Keratinocyte (primary cell): ENCODE results near the gene PMEPA1. TPM values are rescaled to one million over a fixed set of nuclear protein-coding genes. Genes with fewer than 3 reads are reported as not detected.

ENCODE experiments used
- DNase-seq: peaks from one replicate; pipeline ENCODE4 v3.0.0-alpha.2; 2011; ENCODE audit warnings: low read depth, missing footprints, low spot score
- FAIRE-seq: peaks from 2 replicates; lab custom pipeline; 2011; peaks lifted over from hg19 to GRCh38; lab: Jason Lieb, UNC
- H2AFZ ChIP-seq: 2 replicates; pipeline ENCODE4 v1.6.0; 2012; ENCODE audit warnings: low read length, control low read depth, inconsistent platforms; ENCODE audit not compliant: control insufficient read depth
- H3K27ac ChIP-seq: 2 replicates; pipeline ENCODE4 v1.5.1; 2011; ENCODE audit warnings: low read length; ENCODE audit not compliant: control insufficient read depth, insufficient read depth
- H3K27me3 ChIP-seq: 3 replicates; pipeline ENCODE4 v1.6.0; 2011; ENCODE audit warnings: low read length; ENCODE audit not compliant: control insufficient read depth, insufficient read depth; ENCODE audit errors: extremely low read depth
- H3K36me3 ChIP-seq, 2 experiments: 2 replicates in 1 of 2; 3 replicates in 1 of 2; pipeline ENCODE4 v1.5.1; 2011; ENCODE audit warnings: low read length in 2 of 2, mild to moderate bottlenecking in 1 of 2; ENCODE audit not compliant: control insufficient read depth in 2 of 2, insufficient read depth in 2 of 2; ENCODE audit errors: extremely low read depth in 1 of 2
- H3K4me1 ChIP-seq: 3 replicates; pipeline ENCODE4 v1.5.1; 2011; ENCODE audit warnings: low read length; ENCODE audit not compliant: control insufficient read depth, insufficient read depth; ENCODE audit errors: extremely low read depth
- H3K4me2 ChIP-seq: 3 replicates; pipeline ENCODE4 v1.6.0; 2011; ENCODE audit warnings: low read depth, low read length; ENCODE audit not compliant: control insufficient read depth, insufficient read depth; ENCODE audit errors: extremely low read depth
- H3K4me3 ChIP-seq, 3 experiments: fragments of 200-600 bp in 1 of 3; sonication (generic) in 1 of 3; 2 replicates in 2 of 3; 3 replicates in 1 of 3; pipeline ENCODE4 v1.5.1; 2011 to 2016; ENCODE audit warnings: low read length in 3 of 3, mild to moderate bottlenecking in 3 of 3, control low read depth in 2 of 3, inconsistent platforms in 1 of 3, low read depth in 1 of 3, mixed read lengths in 1 of 3, mixed run types in 1 of 3, moderate library complexity in 1 of 3; ENCODE audit not compliant: control insufficient read depth in 2 of 3, insufficient read depth in 2 of 3; ENCODE audit errors: extremely low read depth in 1 of 3
- H3K79me2 ChIP-seq: 2 replicates; pipeline ENCODE4 v1.6.0; 2012; ENCODE audit warnings: low read length; ENCODE audit not compliant: control insufficient read depth, insufficient read depth
- H3K9ac ChIP-seq: 3 replicates; pipeline ENCODE4 v1.6.0; 2011; ENCODE audit warnings: low read length; ENCODE audit not compliant: control insufficient read depth, insufficient read depth; ENCODE audit errors: extremely low read depth
- H3K9me1 ChIP-seq: 3 replicates; pipeline ENCODE4 v1.6.0; 2011; ENCODE audit warnings: low read length; ENCODE audit not compliant: control insufficient read depth, insufficient read depth; ENCODE audit errors: extremely low read depth
- H3K9me3 ChIP-seq: 2 replicates; pipeline ENCODE4 v1.5.1; 2012; ENCODE audit warnings: low read depth, low read length; ENCODE audit not compliant: control insufficient read depth
- H4K20me1 ChIP-seq: 3 replicates; pipeline ENCODE4 v1.6.0; 2011; ENCODE audit warnings: low read length; ENCODE audit not compliant: control insufficient read depth, insufficient read depth; ENCODE audit errors: extremely low read depth
- CTCF ChIP-seq, 3 experiments: IDR thresholded peaks in 1 of 3; conservative IDR thresholded peaks in 1 of 3; optimal IDR thresholded peaks in 1 of 3; 2 replicates in 2 of 3; 3 replicates in 1 of 3; pipeline versions ENCODE3 to v1.5.1; 2011; ENCODE audit warnings: low read length in 3 of 3, mild to moderate bottlenecking in 3 of 3, moderate library complexity in 2 of 3, control low read depth in 1 of 3, inconsistent platforms in 1 of 3; ENCODE audit not compliant: insufficient read depth in 2 of 3; ENCODE audit errors: extremely low read depth in 1 of 3
- EZH2 ChIP-seq: IDR thresholded peaks from one replicate; pipeline ENCODE4 v1.6.1; 2012; ENCODE audit warnings: inconsistent platforms, mild to moderate bottlenecking, low read length, moderate library complexity
- dilution Hi-C: fragments of 300-500 bp; cut with MboI; formaldehyde crosslinking; loops from one replicate; pipeline ENCODE4 v1.7.0; 2020; ENCODE audit warnings: low sequenced_read_pairs; ENCODE audit not compliant: extremely low pct_ligation_motif_present
- polyA plus RNA-seq, 5 experiments: library from polyadenylated mRNA; depleted of rRNA in 3 of 5; stranded (reverse) in 3 of 5; stranded (forward) in 1 of 5; unstranded in 1 of 5; fragments of >200 nt; gene quantifications; 1 replicate in 1 of 5; 2 replicates in 3 of 5; 3 replicates in 1 of 5; pipeline versions ENCODE4 v1.2.1 to v1.2.3, GENCODE V29; 2011 to 2012; ENCODE audit warnings: missing spikeins in 2 of 5, low read depth in 1 of 5, low replicate concordance in 1 of 5

PMEPA1 gene
- polyA plus RNA-seq, 1 donor (not counting 4 experiments of a cell fraction or from before 2014, with no cell fraction given), result 29.0 TPM

GRCh38 chr20:57667388-57667787, 42.4 kb downstream of the PMEPA1 start:
- no peaks in the 10 kb centered on the region for H3K9me3 ChIP-seq
- no peak overlapping the region for H3K27ac ChIP-seq
- FAIRE-seq (no peak), DNase-seq (no peak)
- dilution Hi-C loops, result no loop called here
- no peak for TF ChIP-seq CTCF (optimal IDR thresholded peaks at IDR 0.05 in 1 of 3, IDR thresholded peaks at IDR 0.05 in 1 of 3, conservative IDR thresholded peaks at IDR 0.05 in 1 of 3; ENCODE audit: extremely low read depth in 1 of 3, insufficient read depth in 2 of 3, low read length in 3 of 3)
- no peak for TF ChIP-seq EZH2
- H3K9me1 ChIP-seq, result peaks cover 11% of the 10 kb centered on the region
- H3K27me3 ChIP-seq, result no peaks in the 10 kb centered on the region
- H3K36me3 ChIP-seq, result peaks cover 27 to 37% of the 10 kb centered on the region in 2 experiments
- no peak overlapping the region for H3K4me2 ChIP-seq
- H3K79me2 ChIP-seq, result peaks cover 98% of the 10 kb centered on the region
- H3K4me1 ChIP-seq, result peaks cover 13% of the 10 kb centered on the region
- no peak overlapping the region for H3K9ac ChIP-seq
- peaks cover 77% of the 10 kb centered on the region for H4K20me1 ChIP-seq
- no peak overlapping the region for H2AFZ ChIP-seq
- H3K4me3 ChIP-seq, result no peak overlapping the region

- dilution Hi-C loops, result no loop called here
- no peak for DNase-seq
- no peak for FAIRE-seq
- Histone ChIP-seq H3K4me1 (peaks cover 13% of the 10 kb centered on the region), H3K4me2 (no peak overlapping the region), H3K79me2 (peaks cover 98% of the 10 kb centered on the region), H3K4me3 (no peak overlapping the region), H3K9ac (no peak overlapping the region), H4K20me1 (peaks cover 78% of the 10 kb centered on the region), H3K9me3 (no peaks in the 10 kb centered on the region), H2AFZ (no peak overlapping the region), H3K27me3 (no peaks in the 10 kb centered on the region), H3K27ac (no peak overlapping the region), H3K9me1 (peaks cover 11% of the 10 kb centered on the region), H3K36me3 (peaks cover 27 to 37% of the 10 kb centered on the region in 2 experiments)
- TF ChIP-seq CTCF (optimal IDR thresholded peaks at IDR 0.05 in 1 of 3, IDR thresholded peaks at IDR 0.05 in 1 of 3, conservative IDR thresholded peaks at IDR 0.05 in 1 of 3; ENCODE audit: extremely low read depth in 1 of 3, insufficient read depth in 2 of 3, low read length in 3 of 3), result no peak
- no peak for TF ChIP-seq EZH2
Observed at GRCh38 chr20:57666834-57667157, 43.0 kb downstream of the PMEPA1 start.
